Neural progenitor cell (in vitro differentiated cells): ENCODE measurements around the gene RPL22.

Source experiments
- EZH2 ChIP-seq: fragments of 200-600 bp; sonication (generic); IDR thresholded peaks from 2 replicates; pipeline ENCODE4 v1.6.1; 2017; ENCODE audit warnings: antibody characterized with exemption, mild to moderate bottlenecking, moderate library complexity
- EZH2phosphoT487 ChIP-seq: fragments of 200-600 bp; sonication (generic); IDR thresholded peaks from 2 replicates; pipeline ENCODE4 v1.6.1; 2017; ENCODE audit warnings: antibody characterized with exemption
- TF ChIP-seq, protein P1 (sequence below): fragments of 200-600 bp; sonication (generic); IDR thresholded peaks from 2 replicates; pipeline ENCODE4 v1.5.1; 2017; ENCODE audit warnings: antibody characterized with exemption, mild to moderate bottlenecking

DNA sequence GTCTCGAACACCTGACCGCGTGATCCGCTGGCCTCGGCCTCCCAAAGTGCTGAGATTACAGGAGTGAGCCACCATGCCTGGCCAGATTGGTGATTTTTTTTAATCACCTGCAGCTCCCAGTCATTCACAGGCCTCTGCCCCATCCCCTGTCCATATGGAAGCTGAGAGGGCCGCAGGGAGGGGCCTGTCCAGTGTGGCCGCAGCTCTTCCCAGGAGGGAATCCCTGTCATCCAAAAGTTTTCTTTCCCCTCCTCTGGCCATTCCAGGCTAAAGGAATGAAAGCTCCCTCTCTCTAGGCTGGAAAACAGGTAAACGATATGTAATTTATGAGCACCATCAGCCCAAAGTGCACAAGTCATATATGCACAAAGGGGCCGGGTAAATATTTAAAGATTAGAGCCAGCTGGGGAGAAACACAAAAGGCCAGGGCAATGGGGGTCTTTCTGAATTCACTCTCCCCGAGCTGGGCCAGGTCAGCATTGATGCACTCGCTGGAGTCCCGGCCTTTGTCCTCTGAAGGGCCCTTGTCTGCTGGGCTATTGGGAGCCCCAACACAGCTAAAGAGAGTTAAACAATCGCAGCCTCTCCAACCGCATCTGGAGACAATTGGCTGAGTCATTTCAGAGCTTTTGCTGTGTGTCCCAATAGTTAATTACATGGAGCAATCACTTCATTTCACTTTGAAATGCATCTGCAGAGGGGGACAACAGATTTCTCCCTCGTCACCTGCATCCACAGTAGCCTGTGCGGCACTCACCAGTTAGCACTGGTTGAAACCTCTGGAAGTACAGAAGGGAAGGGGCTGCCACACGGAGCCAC is 40.8 kb upstream of the RPL22 start:
- TF ChIP-seq, protein P1, sequence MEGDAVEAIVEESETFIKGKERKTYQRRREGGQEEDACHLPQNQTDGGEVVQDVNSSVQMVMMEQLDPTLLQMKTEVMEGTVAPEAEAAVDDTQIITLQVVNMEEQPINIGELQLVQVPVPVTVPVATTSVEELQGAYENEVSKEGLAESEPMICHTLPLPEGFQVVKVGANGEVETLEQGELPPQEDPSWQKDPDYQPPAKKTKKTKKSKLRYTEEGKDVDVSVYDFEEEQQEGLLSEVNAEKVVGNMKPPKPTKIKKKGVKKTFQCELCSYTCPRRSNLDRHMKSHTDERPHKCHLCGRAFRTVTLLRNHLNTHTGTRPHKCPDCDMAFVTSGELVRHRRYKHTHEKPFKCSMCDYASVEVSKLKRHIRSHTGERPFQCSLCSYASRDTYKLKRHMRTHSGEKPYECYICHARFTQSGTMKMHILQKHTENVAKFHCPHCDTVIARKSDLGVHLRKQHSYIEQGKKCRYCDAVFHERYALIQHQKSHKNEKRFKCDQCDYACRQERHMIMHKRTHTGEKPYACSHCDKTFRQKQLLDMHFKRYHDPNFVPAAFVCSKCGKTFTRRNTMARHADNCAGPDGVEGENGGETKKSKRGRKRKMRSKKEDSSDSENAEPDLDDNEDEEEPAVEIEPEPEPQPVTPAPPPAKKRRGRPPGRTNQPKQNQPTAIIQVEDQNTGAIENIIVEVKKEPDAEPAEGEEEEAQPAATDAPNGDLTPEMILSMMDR = no peak
- TF ChIP-seq EZH2phosphoT487 (no peak), EZH2 (no peak)
